Inferior parietal cortex (tissue), 1 donor: Measurements from ENCODE around the gene TSPAN5.

Experiments
- DNase-seq: peaks from one replicate; pipeline ENCODE4 v3.0.0-alpha.2; 2016; ENCODE audit errors: extremely low spot score

TSPAN5 gene

GRCh38 chr4:98517218-98518021 lies 141.0 kb downstream of the TSPAN5 start:
- DNase-seq, result no peak

- no peak for DNase-seq
Measured at GRCh38 chr4:98516441-98517217, 141.8 kb downstream of the TSPAN5 start.

- no peak for DNase-seq
Measured at GRCh38 chr4:98516042-98516440, 142.4 kb downstream of the TSPAN5 start.

- no peak for DNase-seq
Measured at GRCh38 chr4:98515470-98515809, 143.0 kb downstream of the TSPAN5 start.

GRCh38 chr4:98514741-98515469 lies 143.5 kb downstream of the TSPAN5 start:
- DNase-seq, result no peak

- no peak for DNase-seq
Measured at GRCh38 chr4:98512918-98513317, 145.5 kb downstream of the TSPAN5 start.

GRCh38 chr4:98510757-98511517 lies 147.5 kb downstream of the TSPAN5 start:
- no peak for DNase-seq

- DNase-seq, result no peak
Measured at GRCh38 chr4:98510340-98510739, 148.1 kb downstream of the TSPAN5 start.

GRCh38 chr4:98509721-98510120 lies 148.7 kb downstream of the TSPAN5 start:
- DNase-seq, result no peak

- no peak for DNase-seq
Measured at GRCh38 chr4:98508829-98509598, 149.4 kb downstream of the TSPAN5 start.

GRCh38 chr4:98508248-98508647 lies 150.2 kb downstream of the TSPAN5 start:
- DNase-seq, result no peak

- DNase-seq, result no peak
Measured at GRCh38 chr4:98507299-98507698, 151.1 kb downstream of the TSPAN5 start.

GRCh38 chr4:98506462-98507132 lies 151.8 kb downstream of the TSPAN5 start:
- no peak for DNase-seq

GRCh38 chr4:98505992-98506391 lies 152.4 kb downstream of the TSPAN5 start:
- no peak for DNase-seq

- no peak for DNase-seq
Measured at GRCh38 chr4:98504091-98504490, 154.3 kb downstream of the TSPAN5 start.

- DNase-seq, result no peak
Measured at GRCh38 chr4:98503676-98504075, 154.7 kb downstream of the TSPAN5 start.

- DNase-seq, result no peak
Measured at GRCh38 chr4:98502624-98503023, 155.8 kb downstream of the TSPAN5 start.

GRCh38 chr4:98502031-98502430 lies 156.4 kb downstream of the TSPAN5 start:
- DNase-seq, result no peak

GRCh38 chr4:98501383-98501782 lies 157.0 kb downstream of the TSPAN5 start:
- no peak for DNase-seq

- DNase-seq, result no peak
Measured at GRCh38 chr4:98498774-98499173, 159.6 kb downstream of the TSPAN5 start.
